WTC11 (cell line): ENCODE data around the gene TSPAN10.

ENCODE experiments used
- TP53 ChIP-seq: sonication (generic); formaldehyde crosslinking; IDR thresholded peaks from 2 replicates; pipeline ENCODE4 v1.8.1; 2023; ENCODE audit warnings: mild to moderate bottlenecking, missing genetic modification reagents
- ZNF232 ChIP-seq: sonication (generic); formaldehyde crosslinking; IDR thresholded peaks from 2 replicates; pipeline ENCODE4 v1.8.0; 2022; ENCODE audit warnings: mild to moderate bottlenecking, missing genetic modification reagents
- ZNF263 ChIP-seq: sonication (generic); formaldehyde crosslinking; IDR thresholded peaks from 2 replicates; pipeline ENCODE4 v1.8.1; 2022; ENCODE audit warnings: low read depth, mild to moderate bottlenecking, moderate library complexity, missing genetic modification reagents
- TF ChIP-seq, protein P1 (sequence below): fragments of 200-600 bp; IDR thresholded peaks from 2 replicates; pipeline ENCODE4 v1.8.0; 2022; ENCODE audit warnings: antibody characterized with exemption

DNA sequence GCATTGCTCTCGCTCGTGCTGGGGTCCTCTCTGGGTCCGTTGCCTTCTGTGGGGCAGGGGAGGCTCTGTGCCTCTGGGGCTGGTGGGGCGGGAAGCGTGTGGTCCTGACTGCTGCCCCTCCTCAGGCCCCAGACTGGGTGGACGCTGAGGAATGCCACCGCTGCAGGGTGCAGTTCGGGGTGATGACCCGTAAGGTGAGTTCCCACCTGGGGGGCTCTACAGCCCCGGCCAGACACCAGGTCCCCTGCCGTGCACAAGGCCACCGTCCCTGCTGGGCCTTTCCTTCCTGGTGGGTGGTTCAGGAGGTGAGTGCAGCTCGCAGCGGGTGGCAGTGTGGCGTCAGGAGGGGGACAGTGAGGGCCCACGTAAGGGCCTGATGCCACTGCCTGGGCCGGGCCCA lies 53.6 kb downstream of the TSPAN10 start:
- TF ChIP-seq ZNF232 (CRISPR knock-in tag), result no peak
- no peak for TF ChIP-seq ZNF263 (CRISPR knock-in tag)
- TF ChIP-seq, protein P1, sequence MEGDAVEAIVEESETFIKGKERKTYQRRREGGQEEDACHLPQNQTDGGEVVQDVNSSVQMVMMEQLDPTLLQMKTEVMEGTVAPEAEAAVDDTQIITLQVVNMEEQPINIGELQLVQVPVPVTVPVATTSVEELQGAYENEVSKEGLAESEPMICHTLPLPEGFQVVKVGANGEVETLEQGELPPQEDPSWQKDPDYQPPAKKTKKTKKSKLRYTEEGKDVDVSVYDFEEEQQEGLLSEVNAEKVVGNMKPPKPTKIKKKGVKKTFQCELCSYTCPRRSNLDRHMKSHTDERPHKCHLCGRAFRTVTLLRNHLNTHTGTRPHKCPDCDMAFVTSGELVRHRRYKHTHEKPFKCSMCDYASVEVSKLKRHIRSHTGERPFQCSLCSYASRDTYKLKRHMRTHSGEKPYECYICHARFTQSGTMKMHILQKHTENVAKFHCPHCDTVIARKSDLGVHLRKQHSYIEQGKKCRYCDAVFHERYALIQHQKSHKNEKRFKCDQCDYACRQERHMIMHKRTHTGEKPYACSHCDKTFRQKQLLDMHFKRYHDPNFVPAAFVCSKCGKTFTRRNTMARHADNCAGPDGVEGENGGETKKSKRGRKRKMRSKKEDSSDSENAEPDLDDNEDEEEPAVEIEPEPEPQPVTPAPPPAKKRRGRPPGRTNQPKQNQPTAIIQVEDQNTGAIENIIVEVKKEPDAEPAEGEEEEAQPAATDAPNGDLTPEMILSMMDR, result no peak
- TF ChIP-seq TP53, result no peak
